Ishikawa (cell line): ENCODE results near the gene ITPR1.

Experiments used
- CEBPB ChIP-seq: IDR thresholded peaks from 2 replicates; pipeline ENCODE4 v1.6.1; 2012
- CREB1 ChIP-seq: IDR thresholded peaks from 2 replicates; pipeline ENCODE4 v1.6.1; 2012; ENCODE audit warnings: low read depth
- EGR1 ChIP-seq: IDR thresholded peaks from 2 replicates; pipeline ENCODE4 v1.6.1; 2012
- EP300 ChIP-seq: IDR thresholded peaks from 2 replicates; pipeline ENCODE4 v1.6.1; 2012; ENCODE audit warnings: borderline replicate concordance
- FOXM1 ChIP-seq: IDR thresholded peaks from 2 replicates; pipeline ENCODE4 v1.6.1; 2012; ENCODE audit warnings: low read depth, borderline replicate concordance
- MAX ChIP-seq: IDR thresholded peaks from 2 replicates; pipeline ENCODE4 v1.6.1; 2012
- NFIC ChIP-seq: IDR thresholded peaks from 2 replicates; pipeline ENCODE4 v1.6.1; 2012
- RAD21 ChIP-seq: IDR thresholded peaks from 2 replicates; pipeline ENCODE4 v1.6.1; 2012; ENCODE audit warnings: low read depth
- REST ChIP-seq: IDR thresholded peaks from 2 replicates; pipeline ENCODE4 v1.6.1; 2012; ENCODE audit warnings: low read depth, mild to moderate bottlenecking
- TAF1 ChIP-seq: IDR thresholded peaks from 2 replicates; pipeline ENCODE4 v1.6.1; 2012; ENCODE audit warnings: low read depth, mild to moderate bottlenecking
- TCF12 ChIP-seq: IDR thresholded peaks from 2 replicates; pipeline ENCODE4 v1.6.1; 2012; ENCODE audit warnings: low read depth
- TEAD4 ChIP-seq: IDR thresholded peaks from 2 replicates; pipeline ENCODE4 v1.6.1; 2012
- USF1 ChIP-seq: IDR thresholded peaks from 2 replicates; pipeline ENCODE4 v1.6.1; 2012
- YY1 ChIP-seq: IDR thresholded peaks from 2 replicates; pipeline ENCODE4 v1.6.1; 2012; ENCODE audit warnings: low read depth
- ZBTB7A ChIP-seq: IDR thresholded peaks from 2 replicates; pipeline ENCODE4 v1.6.1; 2012; ENCODE audit warnings: low read depth

Gene ITPR1

GRCh38 chr3:4708230-4708629 is 215.1 kb downstream of the ITPR1 start:
- TF ChIP-seq TCF12 (no peak), FOXM1 (no peak), ZBTB7A (no peak), USF1 (no peak), TEAD4 (no peak), REST (no peak)

GRCh38 chr3:4709341-4709740 is 216.2 kb downstream of the ITPR1 start:
- TF ChIP-seq USF1 (no peak), TEAD4 (no peak), REST (no peak), YY1 (no peak), RAD21 (no peak), CREB1 (no peak)

GRCh38 chr3:4710191-4710590 is 217.0 kb downstream of the ITPR1 start:
- TF ChIP-seq TAF1 (no peak), FOXM1 (no peak), REST (no peak), EP300 (no peak), TEAD4 (no peak), EGR1 (no peak), ZBTB7A (no peak)

GRCh38 chr3:4711680-4711992 is 218.5 kb downstream of the ITPR1 start:
- TF ChIP-seq MAX, result no peak
- no peak for TF ChIP-seq REST
- TF ChIP-seq RAD21, result no peak
- TF ChIP-seq EGR1, result no peak
- no peak for TF ChIP-seq EP300
- TF ChIP-seq TCF12, result no peak
- no peak for TF ChIP-seq CREB1
- no peak for TF ChIP-seq USF1
- no peak for TF ChIP-seq CEBPB
- TF ChIP-seq TAF1, result no peak
- TF ChIP-seq NFIC, result no peak
- no peak for TF ChIP-seq ZBTB7A
- no peak for TF ChIP-seq YY1
- TF ChIP-seq FOXM1, result no peak
- no peak for TF ChIP-seq TEAD4
